Subcutaneous adipose tissue (tissue), 4 donors: ENCODE measurements around the gene RBM20. TPM values are rescaled to one million over a fixed set of nuclear protein-coding genes. Genes with fewer than 3 reads are reported as not detected.

Source experiments
- CTCF ChIP-seq: fragments of 450-650 bp; IDR thresholded peaks from one replicate; pipeline ENCODE4 v1.5.1; 2016; ENCODE audit warnings: low read depth, mild to moderate bottlenecking, control low read depth, antibody characterized with exemption, moderate library complexity
- total RNA-seq, 4 donors: library from RNA; depleted of rRNA; stranded (reverse); fragments of >200 nt; gene quantifications; one replicate each; pipeline ENCODE4 v1.1.0, GENCODE V29; 2016

Gene RBM20
- total RNA-seq, 4 donors from 2014 or later: 0.88 to 10.3 (median 3.5) TPM

- no peak for TF ChIP-seq CTCF
Measured at GRCh38 chr10:110876000-110876399, 231.9 kb downstream of the RBM20 start.

- TF ChIP-seq CTCF: no peak
Measured at GRCh38 chr10:110876788-110877187, 232.7 kb downstream of the RBM20 start.

- TF ChIP-seq CTCF: no peak
Measured at GRCh38 chr10:110880012-110880411, 235.9 kb downstream of the RBM20 start.

- no peak for TF ChIP-seq CTCF
Measured at GRCh38 chr10:110881247-110881646, 237.1 kb downstream of the RBM20 start.

- no peak for TF ChIP-seq CTCF
Measured at GRCh38 chr10:110881905-110882304, 237.8 kb downstream of the RBM20 start.

GRCh38 chr10:110883924-110884323, 239.8 kb downstream of the RBM20 start:
- TF ChIP-seq CTCF: no peak

GRCh38 chr10:110885932-110886674, 242.0 kb downstream of the RBM20 start:
- no peak for TF ChIP-seq CTCF
